Mucosa of gallbladder (tissue), 1 donor: ENCODE data around the gene SLC13A1. TPM values are rescaled to one million over a fixed set of nuclear protein-coding genes. Genes with fewer than 3 reads are reported as not detected.
"Not testable (repeated sequence)": the region's sequence is repeated elsewhere in the genome, so short reads cannot be mapped to it uniquely, and the experiment has no call there.

Experiments
- DNase-seq: peaks from one replicate; pipeline ENCODE4 v3.0.0-alpha.2; 2020; ENCODE audit warnings: low spot score
- total RNA-seq: library from RNA; stranded (reverse); gene quantifications from one replicate; pipeline ENCODE4 v1.2.1, GENCODE V29; 2021
- donor health status: DM: no; HTN: no; CAD: no.

SLC13A1 gene, protein sequence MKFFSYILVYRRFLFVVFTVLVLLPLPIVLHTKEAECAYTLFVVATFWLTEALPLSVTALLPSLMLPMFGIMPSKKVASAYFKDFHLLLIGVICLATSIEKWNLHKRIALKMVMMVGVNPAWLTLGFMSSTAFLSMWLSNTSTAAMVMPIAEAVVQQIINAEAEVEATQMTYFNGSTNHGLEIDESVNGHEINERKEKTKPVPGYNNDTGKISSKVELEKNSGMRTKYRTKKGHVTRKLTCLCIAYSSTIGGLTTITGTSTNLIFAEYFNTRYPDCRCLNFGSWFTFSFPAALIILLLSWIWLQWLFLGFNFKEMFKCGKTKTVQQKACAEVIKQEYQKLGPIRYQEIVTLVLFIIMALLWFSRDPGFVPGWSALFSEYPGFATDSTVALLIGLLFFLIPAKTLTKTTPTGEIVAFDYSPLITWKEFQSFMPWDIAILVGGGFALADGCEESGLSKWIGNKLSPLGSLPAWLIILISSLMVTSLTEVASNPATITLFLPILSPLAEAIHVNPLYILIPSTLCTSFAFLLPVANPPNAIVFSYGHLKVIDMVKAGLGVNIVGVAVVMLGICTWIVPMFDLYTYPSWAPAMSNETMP
- 132 TPM for total RNA-seq

DNA sequence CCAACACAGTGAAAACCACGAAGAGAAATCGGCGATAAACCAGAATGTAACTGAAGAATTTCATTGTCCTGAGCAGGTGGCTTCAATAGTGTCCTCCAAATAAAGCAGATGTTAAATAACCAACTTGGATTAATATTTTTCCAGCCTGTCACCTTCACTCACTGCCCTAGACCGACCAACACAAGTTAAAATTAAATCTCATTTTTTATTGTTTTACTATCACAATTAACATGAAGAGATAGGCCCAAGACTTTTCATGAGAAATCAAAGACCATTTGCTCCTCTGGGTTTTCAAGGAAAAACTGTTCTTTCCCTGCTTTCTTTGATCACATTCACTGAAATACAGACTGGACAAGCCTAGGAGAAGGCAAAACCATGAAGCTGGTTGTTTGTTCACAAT lies at the start of gene SLC13A1:
TSS of gene SLC13A1 (minus strand) at position 87 of the 400 bp plus-strand sequence. CDS start at position 64, 23 bp downstream.
- no peak for DNase-seq

DNA sequence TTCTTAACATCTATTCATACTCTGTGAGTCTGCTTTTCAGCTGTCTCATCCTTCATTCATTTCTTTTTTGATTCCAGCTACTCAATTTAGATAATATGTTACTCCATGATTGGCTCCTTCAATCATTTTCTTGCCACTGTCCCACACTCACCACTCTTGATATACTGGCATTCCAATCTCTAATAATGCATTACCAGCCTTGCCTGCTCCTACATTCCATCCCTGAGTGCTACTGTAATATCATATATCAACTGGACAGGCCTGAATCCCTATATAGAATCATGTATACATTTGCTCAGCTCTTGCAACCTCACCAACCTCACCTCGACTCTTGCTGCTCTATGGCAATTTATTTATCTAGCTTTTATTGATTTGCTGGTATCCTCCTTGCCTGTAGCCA lies 45.0 kb upstream of the SLC13A1 start:
- DNase-seq = no peak

DNA sequence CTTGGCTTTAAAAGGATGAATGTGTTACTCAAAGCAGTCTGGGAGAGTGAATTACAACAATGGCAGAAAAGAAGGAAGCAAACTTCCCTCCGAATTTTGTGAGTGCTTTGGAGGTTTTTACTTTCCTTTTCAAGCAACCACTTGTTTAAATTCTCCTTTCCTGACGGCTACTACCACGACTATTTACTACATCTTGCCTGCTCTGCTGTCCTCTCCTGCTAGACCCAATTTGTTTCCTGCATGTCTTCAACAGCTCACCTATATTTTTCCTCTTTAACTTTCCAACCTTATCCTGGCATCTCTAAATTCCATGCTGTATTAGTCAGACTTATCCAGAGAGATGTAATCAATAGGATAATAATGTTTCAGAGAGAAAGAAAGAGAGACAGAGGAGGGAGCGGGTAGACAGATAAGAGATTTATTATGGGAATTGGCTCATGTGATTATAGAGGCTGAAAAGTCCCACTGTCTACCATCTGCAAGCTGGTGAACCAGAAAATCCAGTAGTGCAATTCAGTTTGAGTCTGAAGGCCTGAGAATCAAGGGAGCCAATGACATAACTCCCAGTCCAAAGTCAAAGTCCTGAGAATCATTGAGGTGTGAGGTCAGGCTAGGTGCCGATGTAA lies 42.8 kb upstream of the SLC13A1 start:
- peak; percentile 70 for DNase-seq

DNA sequence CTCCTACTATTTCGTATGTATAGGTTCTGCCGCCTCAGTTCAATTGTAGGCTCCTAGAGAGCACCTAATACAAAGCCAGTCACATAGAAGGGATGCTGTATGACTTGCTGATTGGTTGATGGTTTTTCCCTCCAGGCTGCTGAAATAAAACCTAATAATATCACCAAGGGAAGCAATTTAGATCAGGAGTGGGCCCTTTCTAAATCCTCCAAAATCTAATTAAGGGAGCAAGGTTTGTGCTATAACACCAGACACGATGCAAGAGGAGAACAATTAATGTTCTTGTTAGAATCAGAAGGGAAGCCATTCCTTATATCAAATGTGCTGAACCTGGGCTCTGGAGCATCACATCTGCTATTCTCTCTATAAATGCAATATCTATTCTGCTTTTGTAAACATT lies 42.0 kb upstream of the SLC13A1 start:
- DNase-seq = no peak

DNA sequence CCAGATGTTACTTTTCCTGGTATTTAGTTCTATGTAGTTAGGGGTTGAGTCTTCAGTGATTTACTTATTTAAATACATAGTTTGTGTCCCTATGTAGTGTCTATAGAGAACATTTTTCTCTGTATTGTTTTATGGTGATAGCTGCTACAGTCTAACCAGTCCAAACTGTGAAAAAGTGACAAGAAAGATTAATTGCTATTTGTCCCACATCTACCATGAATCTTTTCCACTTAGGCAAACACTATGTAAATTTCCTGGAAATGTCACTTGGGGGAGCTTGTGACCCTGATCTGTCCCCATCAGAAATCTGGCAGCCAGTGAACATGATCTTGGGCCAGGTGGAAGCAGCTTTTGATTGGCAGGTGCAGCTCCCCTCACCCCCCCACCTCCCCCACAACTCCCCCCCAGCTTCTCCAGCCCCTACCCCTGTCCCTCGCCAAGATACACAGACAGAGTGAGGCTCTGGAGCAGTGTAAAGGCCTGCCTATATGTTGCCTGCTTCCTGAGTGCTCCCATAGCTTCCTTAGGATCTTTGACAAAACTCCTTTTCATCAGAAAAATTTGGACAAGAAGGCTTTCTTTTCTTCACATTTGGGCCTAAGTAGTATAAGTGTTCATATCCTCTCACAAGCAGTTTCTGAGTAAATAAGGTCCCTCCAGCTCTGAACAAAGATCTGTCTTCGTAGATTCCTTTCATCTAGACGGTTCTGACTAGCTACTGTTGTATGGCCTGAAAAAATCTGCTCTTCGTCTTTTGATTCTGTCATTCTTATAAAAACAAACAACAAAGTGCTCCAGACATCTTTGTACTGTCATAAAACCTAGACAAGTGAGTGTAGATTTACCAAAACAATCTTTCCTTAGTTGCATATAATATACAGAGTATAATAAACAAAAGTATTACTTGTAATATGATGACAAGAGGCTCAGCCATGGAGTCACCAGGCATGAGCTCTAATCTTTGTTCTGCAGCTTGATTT lies 31.5 kb upstream of the SLC13A1 start:
- no peak for DNase-seq

DNA sequence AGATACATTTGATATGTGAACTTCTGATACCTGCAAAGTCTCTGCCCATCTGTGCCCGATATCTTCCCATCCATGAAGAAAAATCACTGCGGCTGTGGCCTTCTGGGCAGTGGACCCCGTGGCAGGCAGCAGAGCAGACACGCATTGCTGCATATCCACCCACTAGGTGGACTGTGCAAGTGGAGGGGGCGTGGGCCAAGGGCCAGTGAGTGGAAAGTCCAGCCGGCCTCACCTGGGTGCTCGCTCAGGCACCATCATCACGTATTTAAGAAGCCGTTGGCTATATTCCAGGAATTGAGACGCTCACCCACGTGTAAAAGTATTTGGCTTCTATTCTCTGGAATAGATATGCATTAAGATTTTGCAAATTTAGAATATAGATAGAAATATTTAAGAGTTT lies 30.8 kb upstream of the SLC13A1 start:
- DNase-seq = no peak

DNA sequence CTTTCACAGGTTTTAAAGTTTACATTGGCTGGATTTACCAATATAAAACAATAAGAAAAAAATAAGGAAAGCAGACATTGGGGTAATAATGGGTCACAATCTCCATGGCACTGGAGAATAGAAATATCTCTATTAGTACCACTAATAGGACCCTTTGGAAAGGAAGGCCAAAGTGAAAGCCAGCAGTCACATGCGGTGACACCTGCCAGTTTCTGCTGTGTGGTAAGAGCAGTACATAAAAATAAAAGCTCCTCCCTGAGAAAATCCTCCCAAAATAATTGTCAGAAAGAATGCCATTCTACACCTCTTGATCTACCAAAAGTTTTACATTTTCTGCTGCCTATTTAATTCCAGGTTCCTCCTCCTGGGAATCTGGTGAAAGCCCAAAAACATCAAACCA lies 30.4 kb upstream of the SLC13A1 start:
- no peak for DNase-seq

DNA sequence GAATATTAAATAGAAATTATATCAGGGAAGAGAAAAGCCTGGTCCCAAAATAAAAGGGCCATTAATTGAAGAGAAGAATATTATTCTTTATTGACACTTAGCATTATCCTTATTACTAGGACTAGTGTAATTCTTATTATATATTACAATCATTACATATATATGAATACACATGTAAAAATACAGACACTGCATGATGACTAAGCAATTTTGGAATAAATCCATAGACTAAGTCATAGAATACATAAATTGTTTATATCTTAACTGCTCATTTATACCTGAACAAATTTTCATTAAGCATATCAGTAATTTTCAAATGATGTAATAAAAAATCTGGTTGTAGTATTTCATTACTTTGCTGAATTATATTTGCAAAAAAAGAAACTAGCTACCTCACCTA lies 29.7 kb upstream of the SLC13A1 start:
- no peak for DNase-seq

DNA sequence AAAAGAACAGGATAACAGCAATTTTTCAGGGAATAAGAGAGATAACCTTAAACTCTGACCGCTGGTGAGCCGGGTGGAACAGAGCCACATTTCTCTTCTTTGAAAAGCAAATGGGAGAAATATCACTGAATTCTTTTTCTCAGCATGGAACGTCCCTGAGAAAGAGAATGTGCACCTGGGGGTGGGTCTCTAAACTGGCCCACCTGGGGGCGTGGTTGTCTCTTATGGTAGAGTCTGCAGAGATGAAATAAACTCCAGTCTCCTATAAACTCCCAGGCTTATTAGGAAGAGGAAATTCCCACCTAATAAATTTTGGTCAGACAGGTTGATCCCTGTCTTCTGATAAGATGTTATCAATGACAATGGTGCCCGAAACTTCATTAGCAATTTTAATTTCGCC lies 27.9 kb upstream of the SLC13A1 start:
- DNase-seq = not testable (repeated sequence)

DNA sequence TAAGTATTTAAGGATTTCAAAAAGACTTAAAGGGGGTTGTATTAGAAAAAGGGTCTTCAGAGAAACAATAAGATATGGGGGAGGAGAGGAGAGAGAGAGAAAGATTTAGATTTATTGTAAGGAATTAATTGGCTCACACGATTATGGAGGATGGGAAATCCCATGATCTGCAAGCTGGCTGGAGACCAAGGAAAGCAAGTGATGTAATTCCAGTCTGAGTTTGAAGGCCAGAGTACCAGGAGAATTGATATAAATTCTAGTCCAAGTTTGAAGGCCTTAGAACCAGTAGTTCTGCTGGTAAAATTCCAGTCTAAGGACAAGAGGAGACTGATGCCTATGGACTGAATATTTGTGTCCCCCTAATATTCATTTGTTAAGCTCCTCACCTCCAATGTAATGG lies 20.6 kb upstream of the SLC13A1 start:
- peak; percentile 25 for DNase-seq

DNA sequence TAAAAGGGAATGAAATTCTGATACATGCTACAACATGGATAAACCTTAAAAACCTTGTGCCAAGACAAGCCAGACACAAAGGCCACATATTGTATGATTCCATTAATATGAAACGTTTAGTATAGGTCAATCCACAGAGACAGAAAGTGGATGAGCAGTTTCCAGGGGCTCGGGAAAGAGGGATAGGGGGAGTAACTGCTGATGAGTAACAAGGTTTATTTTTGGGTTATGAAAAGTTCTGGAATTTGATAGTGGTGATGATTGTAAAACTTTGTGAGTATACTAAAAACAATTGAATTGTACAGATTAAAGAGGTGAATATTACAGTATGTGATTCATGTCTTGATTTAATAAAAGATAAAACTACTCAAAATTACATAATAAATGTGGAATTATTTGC lies 19.1 kb upstream of the SLC13A1 start:
- DNase-seq = no peak

DNA sequence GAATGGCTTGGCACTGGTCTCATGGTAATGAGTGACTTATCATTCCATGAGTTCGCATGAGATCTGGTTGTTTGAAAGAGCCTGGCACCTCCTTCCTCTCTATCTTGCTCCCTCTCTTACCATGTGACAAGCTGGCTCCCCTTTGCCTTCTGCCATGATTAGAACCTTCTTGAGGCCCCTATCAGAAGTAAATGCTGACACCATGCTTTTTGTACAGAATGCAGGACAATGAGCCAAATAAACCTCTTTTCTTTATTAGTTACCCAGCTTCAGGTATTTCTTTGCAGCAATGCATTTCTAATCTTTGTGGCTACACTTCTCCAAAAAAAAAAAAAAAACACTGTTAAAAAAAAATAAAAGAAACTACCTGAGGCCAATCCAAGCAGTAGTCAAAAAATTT lies 17.1 kb upstream of the SLC13A1 start:
- DNase-seq = peak; percentile 87

DNA sequence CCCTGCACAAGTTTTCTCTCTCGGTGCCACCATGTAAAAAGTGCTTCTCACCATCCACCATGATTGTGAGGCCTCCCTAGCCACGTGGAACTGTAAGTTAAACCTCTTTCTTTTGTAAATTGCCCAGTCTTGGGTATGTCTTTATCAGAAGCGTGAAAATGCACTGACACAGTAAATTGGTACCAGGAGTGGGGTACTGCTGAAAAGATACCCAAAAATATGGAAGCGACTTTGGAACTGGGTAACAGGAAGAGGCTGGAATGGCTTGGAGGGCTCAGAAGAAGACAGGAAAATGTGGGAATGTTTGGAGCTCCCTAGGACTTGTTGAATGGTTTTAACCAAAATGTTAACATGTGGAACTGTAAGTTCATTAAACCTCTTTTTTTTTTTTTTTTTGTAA lies 15.6 kb upstream of the SLC13A1 start:
- DNase-seq = no peak

DNA sequence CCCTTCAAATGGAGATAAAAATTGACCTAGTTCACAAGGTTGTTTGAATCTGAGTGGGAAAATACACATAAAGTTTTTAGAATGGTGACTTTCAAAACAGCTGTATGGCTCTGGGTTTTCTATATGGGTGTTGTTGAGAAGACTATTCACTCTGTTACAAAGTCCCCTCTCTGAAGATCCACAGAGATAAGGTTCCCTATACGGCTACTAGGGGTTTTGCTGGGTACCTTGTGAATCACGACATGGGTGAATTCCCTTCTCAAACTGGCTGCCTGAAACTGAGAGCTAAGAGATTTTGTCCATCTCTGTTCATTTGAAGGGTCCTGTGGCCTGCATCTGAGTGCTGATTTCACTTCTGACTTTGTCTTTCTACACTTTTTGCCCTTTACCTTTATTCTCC lies 11.8 kb upstream of the SLC13A1 start:
- DNase-seq = no peak

DNA sequence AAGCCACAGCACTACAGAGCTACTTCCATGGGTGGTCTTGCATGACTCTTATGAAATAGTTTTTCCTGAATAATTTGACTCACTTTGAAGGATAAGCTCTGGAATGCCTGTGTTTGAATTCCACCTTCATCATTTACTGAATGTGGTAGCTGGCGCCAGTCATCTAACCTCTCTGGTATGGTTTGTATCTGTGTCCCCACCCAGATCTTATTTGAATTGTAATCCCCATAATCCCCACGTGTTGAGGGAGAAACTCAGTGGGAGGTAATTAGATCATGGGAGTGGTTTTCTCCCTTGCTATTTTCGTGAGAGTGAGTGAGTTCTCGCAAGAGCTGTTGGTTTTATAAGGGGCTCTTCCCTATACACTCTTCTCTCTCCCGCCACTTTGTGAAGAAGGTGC lies 11.2 kb upstream of the SLC13A1 start:
- DNase-seq = no peak

DNA sequence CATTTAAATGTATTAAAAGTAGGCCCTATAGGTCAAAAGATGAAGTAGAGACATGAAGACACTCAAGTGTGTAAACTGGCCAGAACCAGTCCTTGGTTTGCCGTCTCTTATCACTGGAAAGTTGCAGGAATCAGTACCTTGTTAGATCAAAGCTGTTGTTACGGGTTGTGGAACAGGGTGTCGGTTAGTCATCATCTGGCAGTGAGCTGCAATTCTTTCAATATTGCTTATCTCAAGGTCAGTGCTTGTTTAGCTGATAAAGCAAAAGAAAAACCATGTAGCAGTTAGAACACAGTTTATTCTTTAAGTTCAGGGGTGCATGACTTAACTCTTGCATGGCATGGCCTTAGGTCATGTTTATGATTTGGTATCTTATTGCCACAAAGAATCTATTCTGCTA lies 10.0 kb upstream of the SLC13A1 start:
- DNase-seq = peak; percentile 84

DNA sequence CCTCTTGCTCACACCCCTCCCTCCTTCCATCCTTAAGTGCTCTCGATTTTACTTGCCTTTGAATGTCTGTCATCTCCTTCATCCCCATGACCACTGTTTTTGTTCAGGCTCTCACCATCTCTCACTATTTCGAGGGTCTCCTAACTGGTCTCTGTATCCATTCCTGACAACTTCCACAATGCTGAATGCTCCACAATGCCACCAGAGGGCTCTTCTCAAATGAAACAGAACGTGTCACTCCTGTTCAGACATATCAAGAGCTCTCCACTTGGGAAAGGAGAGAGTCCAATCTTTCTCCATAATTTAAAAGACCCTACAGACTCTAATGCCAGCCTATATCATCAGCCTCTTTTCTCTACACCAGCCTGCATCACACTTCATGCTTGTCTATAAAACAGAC lies 9.0 kb upstream of the SLC13A1 start:
- no peak for DNase-seq

DNA sequence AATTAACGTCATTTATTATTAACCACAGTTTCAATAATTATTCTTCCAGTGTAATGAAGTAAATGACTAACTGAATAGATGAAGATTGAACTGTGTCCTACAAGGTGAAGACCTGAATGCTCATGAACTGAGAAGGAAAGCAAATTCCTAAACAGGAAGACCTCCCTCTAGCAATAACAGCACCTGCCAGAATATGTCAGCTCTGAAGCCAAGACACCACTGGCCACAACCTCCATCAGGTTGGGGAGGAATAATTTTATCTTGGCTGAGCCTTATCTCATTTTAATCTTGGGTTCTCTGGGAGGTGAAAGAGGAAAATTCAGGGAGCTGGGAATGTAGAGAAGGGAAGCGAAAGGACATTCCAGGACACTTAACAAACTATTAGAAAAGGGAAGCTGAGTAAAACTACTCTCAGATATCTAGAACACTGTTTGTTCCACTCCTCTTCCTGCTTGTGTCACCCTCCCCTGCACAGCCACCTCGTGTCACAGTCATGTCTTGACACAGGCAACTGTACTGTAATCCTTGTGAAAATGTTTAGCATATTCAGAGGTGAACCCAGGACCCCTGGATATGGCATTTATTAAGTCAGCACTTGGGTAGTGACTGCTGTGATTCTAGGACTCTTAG lies 4.6 kb upstream of the SLC13A1 start:
- no peak for DNase-seq

DNA sequence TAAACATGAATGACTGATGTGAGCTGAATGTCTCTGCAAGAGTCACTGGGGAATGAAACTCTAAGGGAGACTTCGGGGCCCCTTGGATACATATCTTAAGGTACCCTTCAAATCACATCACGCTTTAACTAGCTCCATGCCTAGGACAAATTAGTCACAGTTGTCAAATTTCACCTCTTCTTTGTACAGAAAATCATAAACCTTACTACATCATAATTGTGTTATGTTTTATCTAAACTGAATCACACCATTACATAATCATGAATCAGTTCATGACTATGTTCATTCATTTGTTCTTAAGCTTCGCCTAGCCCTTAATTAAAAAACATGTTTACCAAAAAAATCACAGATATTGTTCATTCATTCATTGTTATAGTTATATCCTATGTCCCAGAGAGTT lies 2.1 kb upstream of the SLC13A1 start:
- DNase-seq = no peak

DNA sequence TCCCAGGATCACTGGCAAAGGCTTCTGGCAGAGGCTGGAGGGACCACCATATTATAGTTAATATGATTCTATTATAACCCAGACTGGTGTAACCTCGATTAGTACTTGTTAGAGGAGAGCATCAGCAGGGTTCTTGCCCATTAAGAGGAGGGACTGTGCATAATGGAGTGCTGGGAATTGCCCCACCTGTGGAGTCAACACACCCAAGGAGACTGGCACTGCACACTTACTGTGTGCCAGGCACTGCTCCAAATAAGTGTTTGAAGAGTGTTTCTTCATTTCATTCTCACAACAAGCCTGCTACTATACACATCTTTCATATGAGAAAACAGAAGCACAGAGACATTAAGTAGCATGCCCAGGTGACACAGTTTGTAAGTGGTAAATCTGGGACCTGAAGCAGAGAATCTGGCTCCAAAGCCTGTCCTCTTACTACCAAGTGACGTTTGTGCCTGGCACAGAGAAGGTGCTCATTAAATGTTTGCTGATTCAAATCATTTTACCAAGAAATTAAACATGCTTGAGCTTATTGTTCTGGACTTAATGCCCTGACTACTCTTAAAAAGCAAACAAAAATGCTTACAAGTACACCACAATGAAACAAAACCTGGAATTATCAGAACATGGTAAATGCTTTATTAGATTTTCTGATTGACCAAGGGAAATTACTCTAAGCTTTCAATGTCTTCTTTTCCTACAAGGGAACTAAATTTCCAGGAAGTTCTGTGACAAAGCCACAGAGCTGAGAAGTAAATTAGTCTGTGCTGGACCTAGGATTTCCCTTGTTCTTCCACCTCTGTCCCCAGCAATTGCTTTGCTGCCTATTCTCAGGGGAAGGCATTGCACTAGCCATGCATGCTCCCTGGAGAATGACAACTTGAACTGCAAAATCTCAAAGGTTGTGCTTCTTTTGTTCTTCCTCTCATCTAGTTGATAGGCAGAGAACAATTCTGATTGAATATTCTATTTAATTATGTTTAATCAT lies 809 bp downstream of the SLC13A1 start:
- peak; percentile 38 for DNase-seq
